NCI-H345 treated with DMSO at 0.1 percent for 48 hours (cell line): Measurements from ENCODE around the gene ZNF431.
"Not testable (repeated sequence)": the region's sequence is repeated elsewhere in the genome, so short reads cannot be mapped to it uniquely, and the experiment has no call there.

Experiments
- DNase-seq: peaks from one replicate; lab custom pipeline; 2025; ENCODE audit not compliant: unreplicated experiment; lab: John Stamatoyannopoulos, UW

The ZNF431 gene

GRCh38 chr19:21141787-21142464 lies at the start of gene ZNF431:
Gene ZNF431 (plus strand): TSS chr19:21142040. CDS start chr19:21142184, 144 bp downstream.
- peak; percentile 78 for DNase-seq

DNA sequence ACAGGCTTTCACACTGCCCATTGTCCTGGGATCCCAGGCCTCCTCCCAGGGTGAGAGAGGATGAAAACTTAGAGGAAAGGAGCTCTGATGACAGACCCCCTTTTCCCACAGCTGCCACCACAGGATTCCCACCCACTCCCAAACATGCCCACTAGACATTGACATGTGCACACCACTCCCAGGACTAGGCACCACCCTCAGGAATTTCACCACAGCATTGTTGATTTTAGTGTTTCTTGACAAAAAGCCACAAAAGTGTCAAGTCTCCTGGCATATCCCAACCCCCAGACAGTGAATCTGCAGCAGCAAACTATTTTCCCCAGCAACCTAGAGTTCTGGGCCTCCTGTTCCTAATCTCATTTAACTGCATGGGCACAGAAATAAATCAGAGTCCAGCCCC lies 49.7 kb upstream of the ZNF431 start:
- no peak for DNase-seq

DNA sequence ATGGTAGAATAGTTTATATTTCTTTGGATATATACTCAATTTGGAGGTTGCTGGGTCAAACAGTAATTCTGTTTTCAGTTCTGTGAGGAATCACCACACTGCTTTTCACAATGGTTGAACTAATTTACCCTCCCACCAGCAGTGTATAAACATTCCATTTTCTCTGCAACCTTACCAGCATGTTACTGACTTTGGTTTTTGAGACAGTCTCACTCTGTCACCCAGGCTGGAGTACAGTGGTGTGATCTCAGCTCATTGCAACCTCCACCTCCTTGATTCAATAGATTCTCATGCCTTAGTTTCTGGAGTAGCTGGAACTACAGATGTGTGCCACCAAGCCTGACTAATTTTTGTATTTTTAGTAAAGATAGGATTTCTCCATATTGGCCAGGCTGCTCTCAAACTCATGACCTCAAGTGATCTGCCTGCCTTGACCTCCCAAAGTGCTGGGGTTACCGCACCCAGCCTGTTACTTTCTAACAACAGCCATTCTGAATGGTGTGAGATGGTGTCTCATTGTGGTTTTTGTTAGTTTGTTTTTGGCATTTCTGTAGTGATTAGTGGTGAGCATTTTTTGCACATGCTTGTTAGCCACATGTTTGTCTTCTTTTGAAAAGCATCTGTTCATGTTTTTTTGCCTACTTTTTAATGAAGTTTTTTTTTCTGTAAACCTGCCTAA lies 47.4 kb upstream of the ZNF431 start:
- DNase-seq, result no peak

GRCh38 chr19:21098291-21098690 lies 43.5 kb upstream of the ZNF431 start:
- DNase-seq, result no peak

DNA sequence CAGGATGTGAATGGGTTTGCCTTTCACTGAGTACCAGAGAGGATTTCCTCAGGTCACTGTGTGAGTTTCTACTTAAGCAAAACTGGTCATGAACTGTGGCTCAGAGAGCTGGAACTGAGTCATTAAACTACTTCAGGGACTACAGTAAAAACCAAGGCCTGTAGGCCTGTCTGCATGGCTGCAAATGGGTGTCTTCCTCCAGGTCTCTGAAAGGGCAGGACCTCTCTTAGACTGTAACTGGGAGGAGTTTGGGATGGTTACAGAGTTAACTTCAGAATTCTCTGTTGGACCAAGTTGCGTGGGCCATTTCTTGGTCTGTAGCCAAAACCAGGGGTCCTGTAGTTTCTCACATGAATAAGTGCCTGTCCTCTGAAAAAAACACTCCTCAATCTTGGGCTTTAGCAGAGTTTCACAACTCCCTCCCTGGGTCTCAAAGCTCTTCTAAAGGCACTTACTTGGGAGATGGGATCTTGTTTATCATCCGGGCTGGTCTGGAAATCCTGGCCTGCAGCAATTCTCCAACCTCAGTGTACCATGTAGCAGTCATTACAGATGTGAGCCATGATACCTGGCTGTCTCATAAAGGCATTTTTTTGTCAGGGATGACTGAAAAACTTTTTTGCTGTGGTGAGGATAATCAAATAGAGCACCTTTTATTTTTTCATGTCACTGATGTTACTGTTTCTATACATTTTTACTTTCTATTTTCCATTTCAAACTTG lies 40.2 kb upstream of the ZNF431 start:
- DNase-seq, result no peak

GRCh38 chr19:21109116-21109515 lies 32.7 kb upstream of the ZNF431 start:
- no peak for DNase-seq

DNA sequence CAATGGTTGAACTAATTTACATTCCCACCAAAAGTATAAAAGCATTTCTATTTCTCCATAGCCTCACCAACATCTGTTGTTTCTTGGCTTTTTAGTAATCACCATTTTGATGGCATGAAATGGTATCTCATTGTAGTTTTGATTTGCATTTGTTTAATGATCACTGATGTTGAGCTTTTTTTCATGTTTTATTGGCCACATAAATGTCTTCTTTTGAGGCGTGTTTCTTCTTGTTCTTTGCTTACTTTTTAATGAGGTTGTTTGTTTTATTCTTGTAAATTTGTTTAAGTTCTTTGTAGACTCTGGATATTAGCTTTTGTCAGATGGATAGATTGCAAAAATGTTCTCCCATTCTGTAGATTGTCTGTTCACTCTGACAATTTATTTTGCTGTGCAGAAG lies 31.7 kb upstream of the ZNF431 start:
- DNase-seq, result no peak

DNA sequence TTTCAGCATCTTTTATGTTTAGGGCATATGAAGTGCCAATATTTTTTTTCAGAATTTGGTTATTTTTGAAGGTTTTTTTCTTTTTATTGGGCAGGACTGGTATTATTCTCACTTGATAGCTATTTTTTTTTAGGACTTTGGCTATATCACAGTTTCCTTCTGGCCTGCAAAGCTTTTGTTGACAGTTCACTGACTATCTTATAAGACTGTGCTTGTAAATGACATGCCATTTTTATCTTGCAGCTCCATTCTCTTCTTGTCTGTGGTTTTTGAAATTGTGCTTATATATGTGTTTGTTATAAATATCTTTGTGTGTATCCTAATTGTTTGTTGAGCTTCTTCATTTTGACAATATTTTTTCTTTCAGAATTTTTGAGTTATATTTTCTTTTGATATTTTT lies 26.4 kb upstream of the ZNF431 start:
- DNase-seq, result no peak

DNA sequence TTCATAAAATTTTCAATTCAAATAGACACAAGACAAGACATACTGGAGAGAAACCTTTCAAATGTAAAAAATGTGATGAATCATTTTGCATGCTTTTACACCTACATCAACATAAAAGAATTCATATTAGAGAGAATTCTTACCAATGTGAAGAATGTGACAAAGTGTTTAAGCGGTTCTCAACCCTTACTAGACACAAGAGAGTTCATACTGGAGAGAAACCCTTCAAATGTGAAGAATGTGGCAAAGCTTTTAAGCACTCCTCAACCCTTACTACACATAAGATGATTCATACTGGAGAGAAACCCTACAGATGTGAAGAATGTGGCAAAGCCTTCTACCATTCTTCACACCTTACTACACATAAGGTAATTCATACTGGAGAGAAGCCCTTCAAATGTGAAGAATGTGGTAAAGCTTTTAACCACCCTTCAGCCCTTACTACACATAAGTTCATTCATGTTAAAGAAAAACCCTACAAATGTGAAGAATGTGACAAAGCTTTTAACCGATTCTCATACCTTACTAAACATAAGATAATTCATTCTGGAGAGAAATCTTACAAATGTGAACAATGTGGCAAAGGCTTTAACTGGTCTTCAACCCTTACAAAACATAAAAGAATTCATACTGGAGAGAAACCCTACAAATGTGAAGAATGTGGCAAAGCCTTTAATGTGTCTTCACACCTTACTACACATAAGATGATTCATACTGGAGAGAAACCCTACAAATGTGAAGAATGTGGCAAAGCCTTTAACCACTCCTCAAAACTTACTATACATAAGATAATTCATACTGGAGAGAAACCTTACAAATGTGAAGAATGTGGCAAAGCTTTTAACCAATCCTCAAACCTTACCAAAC lies 24.6 kb upstream of the ZNF431 start:
- no peak for DNase-seq

DNA sequence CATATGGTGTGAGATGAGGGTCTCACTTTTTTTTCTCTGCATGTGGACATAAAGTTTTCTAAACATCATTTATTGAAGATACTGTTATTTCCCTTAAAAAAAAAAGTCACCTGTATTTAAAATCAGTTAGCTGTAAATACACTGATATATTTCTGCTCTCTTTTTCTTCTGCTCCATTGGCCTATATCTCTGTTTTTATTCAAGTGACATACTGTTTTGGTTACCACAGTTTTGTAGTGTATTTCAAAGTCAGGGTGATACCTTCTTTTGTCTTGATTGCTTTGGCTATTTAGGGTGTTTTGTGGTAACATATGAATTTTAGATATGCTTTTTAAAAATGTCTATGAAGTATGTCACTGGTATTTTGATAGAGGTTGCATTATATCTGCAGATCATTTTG lies 15.8 kb upstream of the ZNF431 start:
- DNase-seq, result no peak

GRCh38 chr19:21127001-21127400 lies 14.8 kb upstream of the ZNF431 start:
- DNase-seq, result no peak

DNA sequence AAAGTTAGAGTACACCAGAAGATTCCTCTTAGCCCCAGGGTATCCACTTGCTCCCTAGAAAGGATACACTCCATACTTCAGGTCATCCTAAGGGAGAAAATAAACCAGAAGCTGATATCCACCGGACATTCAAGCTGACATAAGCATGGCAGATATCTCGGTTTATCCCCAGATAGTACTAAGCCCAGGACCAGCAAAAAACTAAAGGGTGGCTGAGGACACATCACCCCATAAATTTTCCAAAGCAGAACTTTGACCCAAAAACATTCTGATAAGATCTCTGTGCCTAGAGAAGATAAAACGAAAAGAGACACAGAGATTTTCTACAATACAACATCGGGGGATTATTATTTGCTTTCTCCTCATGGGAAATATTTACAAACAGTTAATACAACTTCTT lies 13.9 kb upstream of the ZNF431 start:
- DNase-seq, result no peak

DNA sequence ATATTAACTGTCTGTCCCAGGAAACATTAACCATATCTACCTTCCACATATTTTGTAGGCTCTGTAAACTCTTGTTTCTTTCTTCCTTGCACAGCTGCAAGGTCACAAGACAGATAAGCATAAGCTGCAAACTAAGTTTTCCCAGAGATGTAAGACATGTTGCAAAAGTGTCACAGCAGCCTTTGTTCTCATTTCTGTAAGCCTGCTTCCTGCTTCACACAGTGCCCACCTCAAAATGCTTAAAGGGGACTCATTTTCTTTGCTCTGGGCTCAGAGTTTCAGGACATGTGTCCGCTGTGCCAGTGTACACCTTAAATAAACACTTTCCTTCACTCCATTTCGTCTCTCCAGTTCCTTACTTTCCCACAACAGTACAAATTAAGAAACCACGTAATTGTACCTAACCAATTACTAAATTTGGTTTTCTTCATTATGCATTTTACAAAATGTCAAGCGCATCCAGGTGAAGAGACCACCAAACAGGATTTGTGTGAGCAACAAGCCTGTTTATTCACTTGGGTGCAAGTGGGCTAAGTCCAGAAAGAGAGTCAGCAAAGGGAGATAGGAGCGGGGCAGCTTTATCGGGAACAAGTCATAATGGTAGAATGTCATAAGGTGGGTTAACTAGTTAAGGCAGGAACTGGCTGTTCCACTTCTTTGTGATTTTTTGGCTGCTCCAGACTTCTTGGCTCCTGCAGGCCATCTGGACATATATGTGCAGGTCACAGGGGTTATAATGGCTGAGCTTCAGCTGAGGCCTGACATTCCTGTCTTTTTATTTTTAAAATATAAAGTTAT lies 12.7 kb upstream of the ZNF431 start:
- DNase-seq, result no peak

GRCh38 chr19:21130097-21130775 lies 11.6 kb upstream of the ZNF431 start:
- DNase-seq, result no peak

GRCh38 chr19:21133633-21134032 lies 8.2 kb upstream of the ZNF431 start:
- DNase-seq, result no peak

GRCh38 chr19:21134934-21135366 lies 6.9 kb upstream of the ZNF431 start:
- DNase-seq, result no peak

DNA sequence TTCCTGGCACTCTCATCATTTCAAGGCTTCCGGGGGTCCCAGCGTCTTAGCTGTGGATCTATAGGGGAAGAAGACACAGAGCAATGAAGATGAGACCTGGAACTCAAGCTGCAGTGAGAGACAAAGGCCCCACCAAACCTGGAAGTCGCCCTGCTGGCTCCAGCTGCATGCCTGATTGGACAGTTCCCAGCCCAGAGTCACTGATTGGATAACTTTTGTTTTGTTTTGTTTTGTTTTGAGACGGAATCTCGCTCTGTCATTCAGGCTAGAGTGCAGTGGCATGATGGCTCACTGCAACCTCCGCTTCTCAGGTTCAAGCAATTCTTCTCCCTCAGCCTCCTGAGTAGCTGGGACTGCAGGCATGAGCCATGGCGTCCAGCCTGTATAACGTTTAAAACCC lies 6.4 kb upstream of the ZNF431 start:
- DNase-seq, result no peak

GRCh38 chr19:21138130-21138529 lies 3.7 kb upstream of the ZNF431 start:
- no peak for DNase-seq

GRCh38 chr19:21141006-21141405 lies 834 bp upstream of the ZNF431 start:
- not testable (repeated sequence) for DNase-seq

- DNase-seq, result no peak
Observed at GRCh38 chr19:21143428-21143827, 1.6 kb downstream of the ZNF431 start.
